SK-N-SH (cell line): ENCODE data around the gene RPL39L. TPM values are rescaled to one million over a fixed set of nuclear protein-coding genes. Genes with fewer than 3 reads are reported as not detected.

ENCODE experiments used
- CTCF ChIA-PET: fragments of 300-600, 350-600 bp; formaldehyde crosslinking; extraction: SDS; loops from one replicate; lab custom pipeline; 2021; lab: Yijun Ruan, JAX
- POLR2A ChIA-PET: fragments of 350-600 bp; sonication (Branson Sonifier 250); formaldehyde crosslinking; extraction: SDS; loops from one replicate; lab custom pipeline; 2020; ENCODE audit warnings: antibody characterized with exemption, inconsistent platforms; lab: Yijun Ruan, JAX
- DNase-seq: peaks from one replicate; pipeline ENCODE4 v3.0.0; 2012
- H2AFZ ChIP-seq: fragments of 200-600 bp; sonication (generic); 2 replicates; pipeline ENCODE4 v1.8.1; 2016; ENCODE audit warnings: antibody characterized with exemption, mild to moderate bottlenecking, low read depth
- H3F3A ChIP-seq: fragments of 200-600 bp; sonication (generic); replicated peaks from 2 replicates; pipeline ENCODE3; 2016; ENCODE audit warnings: antibody characterized with exemption, mild to moderate bottlenecking; ENCODE audit not compliant: insufficient read depth
- H3K27ac ChIP-seq, 2 experiments: fragments of 200-500 bp in 1 of 2; fragments of 200-600 bp in 1 of 2; sonication (Bioruptor generic) in 1 of 2; sonication (generic), shearing (Covaris generic) in 1 of 2; 2 replicates each; pipeline versions ENCODE4 v1.5.1 to v1.6.1; 2014 to 2016; ENCODE audit warnings: low read depth in 2 of 2, inconsistent platforms in 1 of 2, low read length in 1 of 2, mild to moderate bottlenecking in 1 of 2, mixed read lengths in 1 of 2
- H3K27me3 ChIP-seq: fragments of 200-600 bp; sonication (generic), shearing (Covaris generic); 2 replicates; pipeline ENCODE4 v1.6.1; 2016; ENCODE audit warnings: mixed run types; ENCODE audit not compliant: insufficient read depth
- H3K36me3 ChIP-seq, 2 experiments: fragments of 200-500 bp in 1 of 2; fragments of 200-600 bp in 1 of 2; sonication (Bioruptor generic) in 1 of 2; sonication (generic) in 1 of 2; replicated peaks in 1 of 2; 2 replicates each; pipeline versions ENCODE3 to v1.5.1; 2014 to 2016; ENCODE audit warnings: low read length in 1 of 2, mild to moderate bottlenecking in 1 of 2; ENCODE audit not compliant: insufficient read depth in 2 of 2, control insufficient read depth in 1 of 2
- H3K4me1 ChIP-seq, 2 experiments: fragments of 200-500 bp in 1 of 2; fragments of 200-600 bp in 1 of 2; sonication (Bioruptor generic) in 1 of 2; sonication (generic), shearing (Covaris generic) in 1 of 2; 2 replicates each; pipeline versions ENCODE4 v1.5.1 to v1.6.1; 2014 to 2016; ENCODE audit warnings: low read depth in 1 of 2, low read length in 1 of 2, mixed run types in 1 of 2; ENCODE audit not compliant: insufficient read depth in 2 of 2, control insufficient read depth in 1 of 2
- H3K4me2 ChIP-seq: fragments of 200-600 bp; sonication (generic), shearing (Covaris generic); 2 replicates; pipeline ENCODE4 v1.6.1; 2017; ENCODE audit warnings: mixed run types
- H3K4me3 ChIP-seq, 2 experiments: fragments of 200-500 bp in 1 of 2; fragments of 200-600 bp in 1 of 2; sonication (Bioruptor generic) in 1 of 2; sonication (generic), shearing (Covaris generic) in 1 of 2; 2 replicates each; pipeline versions ENCODE4 v1.5.1 to v1.8.1; 2014 to 2016; ENCODE audit warnings: low read depth in 2 of 2, inconsistent platforms in 1 of 2, low read length in 1 of 2, mild to moderate bottlenecking in 1 of 2, mixed read lengths in 1 of 2, moderate library complexity in 1 of 2
- H3K79me2 ChIP-seq: fragments of 200-600 bp; sonication (generic); 2 replicates; pipeline ENCODE4 v1.8.1; 2017; ENCODE audit warnings: mild to moderate bottlenecking; ENCODE audit not compliant: insufficient read depth
- H3K9ac ChIP-seq: fragments of 200-600 bp; sonication (generic); 2 replicates; pipeline ENCODE4 v1.6.1; 2017; ENCODE audit warnings: mixed run types
- H3K9me2 ChIP-seq: fragments of 200-600 bp; sonication (generic); 2 replicates; pipeline ENCODE4 v1.6.1; 2017; ENCODE audit warnings: mixed run types
- H3K9me3 ChIP-seq: fragments of 200-600 bp; sonication (generic); 2 replicates; pipeline ENCODE4 v1.6.1; 2017; ENCODE audit warnings: mixed run types, mild to moderate bottlenecking, moderate library complexity
- H4K20me1 ChIP-seq: fragments of 200-600 bp; sonication (generic); 2 replicates; pipeline ENCODE4 v1.6.1; 2017; ENCODE audit warnings: mild to moderate bottlenecking, mixed run types; ENCODE audit not compliant: insufficient read depth
- CHD2 ChIP-seq: fragments of 150-350 bp; IDR thresholded peaks from 2 replicates; pipeline ENCODE4 v1.6.1; 2018; ENCODE audit warnings: low read length; ENCODE audit not compliant: partially characterized antibody
- FOSL2 ChIP-seq: IDR thresholded peaks from 2 replicates; pipeline ENCODE4 v1.4.0; 2012; ENCODE audit warnings: low read depth, mild to moderate bottlenecking, moderate library complexity, borderline replicate concordance
- FOXJ3 ChIP-seq: sonication (generic); formaldehyde crosslinking; IDR thresholded peaks from 2 replicates; pipeline ENCODE4 v1.5.1; 2020; ENCODE audit warnings: mild to moderate bottlenecking, missing genetic modification reagents
- GATA2 ChIP-seq: sonication (generic); formaldehyde crosslinking; IDR thresholded peaks from 2 replicates; pipeline ENCODE4 v1.5.0; 2020; ENCODE audit warnings: mild to moderate bottlenecking, missing genetic modification reagents
- MAX ChIP-seq: IDR thresholded peaks from 2 replicates; pipeline ENCODE4 v1.4.0; 2012; ENCODE audit warnings: low read depth
- MEF2A ChIP-seq: IDR thresholded peaks from 2 replicates; pipeline ENCODE4 v1.4.0; 2012; ENCODE audit warnings: low read depth, borderline replicate concordance
- MXI1 ChIP-seq: IDR thresholded peaks from 2 replicates; pipeline ENCODE4 v1.6.1; 2012; ENCODE audit warnings: mild to moderate bottlenecking, low read depth, low read length, improper control_type of control experiment
- PBX3 ChIP-seq: IDR thresholded peaks from 2 replicates; pipeline ENCODE4; 2012
- POLR2AphosphoS5 ChIP-seq: IDR thresholded peaks from 2 replicates; pipeline ENCODE4 v1.6.1; 2012; ENCODE audit warnings: low read depth, low read length
- RAD21 ChIP-seq: IDR thresholded peaks from 2 replicates; pipeline ENCODE4 v1.6.1; 2012; ENCODE audit warnings: mild to moderate bottlenecking, low read length
- RCOR1 ChIP-seq: fragments of 150-350 bp; IDR thresholded peaks from 2 replicates; pipeline ENCODE4 v1.6.1; 2017; ENCODE audit warnings: antibody characterized with exemption, low read length
- TEAD4 ChIP-seq: IDR thresholded peaks from 2 replicates; pipeline ENCODE4 v1.4.0; 2012; ENCODE audit warnings: mild to moderate bottlenecking, borderline replicate concordance; ENCODE audit not compliant: insufficient read depth
- USF1 ChIP-seq: IDR thresholded peaks from 2 replicates; pipeline ENCODE4 v1.4.0; 2012; ENCODE audit warnings: low read depth, borderline replicate concordance
- USF2 ChIP-seq: fragments of 150-350 bp; IDR thresholded peaks from 2 replicates; pipeline ENCODE4 v1.6.1; 2017; ENCODE audit warnings: antibody characterized with exemption, low read length, low read depth, borderline replicate concordance
- ZBTB33 ChIP-seq: IDR thresholded peaks from 2 replicates; pipeline ENCODE4 v1.4.0; 2012; ENCODE audit warnings: low read depth, borderline replicate concordance
- WGBS: methylation state at CpG from one replicate; pipeline ENCODE4 v1.1.6; 2017; ENCODE audit warnings: low lambda C conversion rate; 5-methylcytosine and 5-hydroxymethylcytosine counted together
- polyA plus RNA-seq, 3 experiments: library from polyadenylated mRNA; depleted of rRNA; stranded (reverse); fragments of >200 nt; gene quantifications; 2 replicates each; pipeline ENCODE4 v1.2.3, GENCODE V29; 2012

RPL39L gene
- polyA plus RNA-seq, 1 of the 3 experiments (the other 2 are of a cell fraction), result 25.3 TPM

GRCh38 chr3:187093320-187093719, 46.0 kb downstream of the RPL39L start:
- 3% methylated on average over 1 of the region's 1 CpG for WGBS
- no peak overlapping the region for H3K4me3 ChIP-seq
- no peaks in the 10 kb centered on the region for H3F3A ChIP-seq
- H3K9me3 ChIP-seq, result peaks cover 15% of the 10 kb centered on the region; the same call in 1 of the 2 replicates
- no peaks in the 10 kb centered on the region for H3K79me2 ChIP-seq
- DNase-seq, result no peak
- no peaks in the 10 kb centered on the region for H3K36me3 ChIP-seq
- H3K27ac ChIP-seq, result no peak overlapping the region
- ChIA-PET CTCF (interaction anchor here (0.8 to 1.5 kb wide), 2 partner anchors 20 to 244 kb away, joined by 3 to 4 read pairs; no protein-coding TSS in a partner anchor), POLR2A (no interaction called here)
- TF ChIP-seq FOXJ3 (CRISPR knock-in tag), result no peak
- TF ChIP-seq MAX, result no peak
- TF ChIP-seq POLR2AphosphoS5, result no peak
- no peak for TF ChIP-seq FOSL2
- TF ChIP-seq USF1, result no peak
- TF ChIP-seq RCOR1, result no peak
- TF ChIP-seq MXI1, result no peak
- TF ChIP-seq TEAD4, result no peak
- TF ChIP-seq CHD2, result no peak
- no peak for TF ChIP-seq GATA2 (CRISPR knock-in tag)
- TF ChIP-seq MEF2A, result no peak
- TF ChIP-seq ZBTB33, result no peak
- no peak for TF ChIP-seq RAD21
- no peak for TF ChIP-seq PBX3
- TF ChIP-seq USF2, result no peak
- H2AFZ ChIP-seq, result no peak overlapping the region
- H3K9ac ChIP-seq, result no peak overlapping the region
- no peak overlapping the region for H3K4me2 ChIP-seq
- no peaks in the 10 kb centered on the region for H3K4me1 ChIP-seq
- no peaks in the 10 kb centered on the region for H4K20me1 ChIP-seq
- H3K27me3 ChIP-seq, result no peaks in the 10 kb centered on the region
- no peaks in the 10 kb centered on the region for H3K9me2 ChIP-seq
